ENCODE data around the gene SNX1. TPM values are rescaled to one million over a fixed set of nuclear protein-coding genes. Genes with fewer than 3 reads are reported as not detected.
A peak's percentile ranks its signal among the peaks of the same experiment; 100 is the strongest.

Gene SNX1
- total and polyA plus RNA-seq, 2 of the 8 experiments (the other 6 are each of a cell fraction or from before 2014, with no cell fraction given) = 27.9 to 59.8 TPM

DNA sequence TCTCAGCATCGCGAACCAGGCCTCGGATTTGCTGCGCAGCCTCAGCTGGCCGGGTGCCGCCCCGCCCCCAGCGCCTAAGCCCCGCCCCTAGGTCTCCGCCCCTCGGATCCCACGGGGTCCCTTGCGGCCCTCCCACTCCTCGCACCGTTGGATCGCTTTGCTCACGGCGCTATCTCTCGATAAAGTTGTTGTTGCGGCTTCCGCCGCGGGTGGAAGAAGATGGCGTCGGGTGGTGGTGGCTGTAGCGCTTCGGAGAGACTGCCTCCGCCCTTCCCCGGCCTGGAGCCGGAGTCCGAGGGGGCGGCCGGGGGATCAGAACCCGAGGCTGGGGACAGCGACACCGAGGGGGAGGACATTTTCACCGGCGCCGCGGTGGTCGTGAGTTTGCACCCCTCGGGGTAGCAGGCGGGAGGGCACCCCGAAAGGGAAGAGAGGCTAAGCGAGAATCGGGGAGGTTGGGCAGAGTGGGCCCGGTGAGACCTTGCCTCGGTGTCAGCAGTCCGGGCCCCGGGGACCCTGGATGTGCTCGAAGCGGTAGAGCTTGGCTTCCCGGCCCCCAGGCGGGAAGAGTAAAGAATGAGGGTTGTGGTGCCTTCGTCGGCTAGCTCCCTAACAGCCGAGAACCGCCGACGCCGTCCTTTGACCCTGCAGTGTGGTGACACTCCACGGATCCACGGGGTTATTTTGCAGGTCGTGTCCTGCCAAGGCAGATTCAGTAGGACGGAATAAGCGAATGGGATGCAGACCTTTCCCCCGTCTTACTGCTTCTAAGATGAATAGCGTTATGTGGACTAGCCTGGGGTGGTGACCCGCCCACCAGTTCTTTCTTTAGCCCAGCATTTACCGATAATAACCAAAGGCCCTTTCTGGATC lies at the start of gene SNX1 (continued):
- TF ChIP-seq MAFK (IDR thresholded peaks at IDR 0.05; ENCODE audit: low read depth, low read length) (no peak), SP1 (IDR thresholded peaks at IDR 0.05; ENCODE audit: low read depth, low read length) (peak; percentile 49; the same call in 1 of the 2 replicates), RFX5 (IDR thresholded peaks at IDR 0.05; ENCODE audit: borderline replicate concordance, low read depth, low read length) (no peak), BACH1 (IDR thresholded peaks at IDR 0.05; ENCODE audit: low read length) (peak; percentile 97), RAD21 (IDR thresholded peaks at IDR 0.05 in 1 of 2, conservative IDR thresholded peaks at IDR 0.05 in 1 of 2; ENCODE audit: low read depth in 2 of 2, low read length in 2 of 2) (no peak), HDAC2 (IDR thresholded peaks at IDR 0.05; ENCODE audit: borderline replicate concordance in 1 of 2, low read depth in 2 of 2, low read length in 2 of 2) (peak; percentile 99 to 100), POLR2A (IDR thresholded peaks at IDR 0.05; ENCODE audit: control extremely low read depth in 1 of 2, low read depth in 2 of 2, low read length in 2 of 2) (peak in 1 of 2 experiments; percentile 80; a peak in 1 of 3 replicates), JUND (IDR thresholded peaks at IDR 0.05; ENCODE audit: low read length) (no peak), NRF1 (IDR thresholded peaks at IDR 0.05; ENCODE audit: low read depth, low read length) (peak; percentile 51), JUN (IDR thresholded peaks at IDR 0.05; ENCODE audit: low read depth, low read length) (no peak), ASH2L (IDR thresholded peaks at IDR 0.05; ENCODE audit: low read length) (peak; percentile 97), EP300 (IDR thresholded peaks at IDR 0.05; ENCODE audit: borderline replicate concordance in 1 of 2, low read depth in 2 of 2, low read length in 2 of 2) (0 out of 3 replicates have a peak, but pooled peaks of 1 of the 2 experiments have one; percentile 43), PHF8 (conservative IDR thresholded peaks at IDR 0.05; ENCODE audit: low read depth, low read length) (peak; percentile 85), GABPA (IDR thresholded peaks at IDR 0.05; ENCODE audit: borderline replicate concordance, insufficient read depth, low read length) (no peak), YY1 (IDR thresholded peaks at IDR 0.05; ENCODE audit: low read depth, low read length) (peak; percentile 95), TAF7 (optimal IDR thresholded peaks at IDR 0.05; ENCODE audit: borderline replicate concordance, low read depth, low read length) (peak; percentile 83), CTBP2 (IDR thresholded peaks at IDR 0.05; ENCODE audit: borderline replicate concordance, insufficient read depth, insufficient read length, low read length) (no peak), POU5F1 (IDR thresholded peaks at IDR 0.05; ENCODE audit: low read depth, low read length) (0 out of 2 replicates have a peak, but pooled peaks have one; percentile 56), CEBPB (IDR thresholded peaks at IDR 0.05; ENCODE audit: low read depth, low read length) (no peak), CHD2 (IDR thresholded peaks at IDR 0.05; ENCODE audit: low read length) (no peak)
- TF ChIP-seq, protein P1, sequence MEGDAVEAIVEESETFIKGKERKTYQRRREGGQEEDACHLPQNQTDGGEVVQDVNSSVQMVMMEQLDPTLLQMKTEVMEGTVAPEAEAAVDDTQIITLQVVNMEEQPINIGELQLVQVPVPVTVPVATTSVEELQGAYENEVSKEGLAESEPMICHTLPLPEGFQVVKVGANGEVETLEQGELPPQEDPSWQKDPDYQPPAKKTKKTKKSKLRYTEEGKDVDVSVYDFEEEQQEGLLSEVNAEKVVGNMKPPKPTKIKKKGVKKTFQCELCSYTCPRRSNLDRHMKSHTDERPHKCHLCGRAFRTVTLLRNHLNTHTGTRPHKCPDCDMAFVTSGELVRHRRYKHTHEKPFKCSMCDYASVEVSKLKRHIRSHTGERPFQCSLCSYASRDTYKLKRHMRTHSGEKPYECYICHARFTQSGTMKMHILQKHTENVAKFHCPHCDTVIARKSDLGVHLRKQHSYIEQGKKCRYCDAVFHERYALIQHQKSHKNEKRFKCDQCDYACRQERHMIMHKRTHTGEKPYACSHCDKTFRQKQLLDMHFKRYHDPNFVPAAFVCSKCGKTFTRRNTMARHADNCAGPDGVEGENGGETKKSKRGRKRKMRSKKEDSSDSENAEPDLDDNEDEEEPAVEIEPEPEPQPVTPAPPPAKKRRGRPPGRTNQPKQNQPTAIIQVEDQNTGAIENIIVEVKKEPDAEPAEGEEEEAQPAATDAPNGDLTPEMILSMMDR (IDR thresholded peaks at IDR 0.05; ENCODE audit: control extremely low read depth in 1 of 3, insufficient read depth in 1 of 3, low read depth in 1 of 3, low read length in 3 of 3) = no peak

Data from H1 (cell line).